ENCODE data around the gene SARS2. TPM values are rescaled to one million over a fixed set of nuclear protein-coding genes. Genes with fewer than 3 reads are reported as not detected.

Gene SARS2
- total RNA-seq, 1 experiment from 2014 or later: 26.7 TPM

GRCh38 chr19:38922482-38922881, 8.1 kb downstream of the SARS2 start:
- no peak overlapping the region for H3K4me2 ChIP-seq (ENCODE audit: low read length)
- ChIA-PET CTCF (no interaction called here), POLR2A (ENCODE audit: unreplicated experiment) (no interaction called here)
- H3K9me2 ChIP-seq (replicated peaks; ENCODE audit: low read length): no peaks in the 10 kb centered on the region
- intact Hi-C loops (cut with micrococcal nuclease): no loop called here
- no peak overlapping the region for H3K27ac ChIP-seq (ENCODE audit: low read length)
- H4K20me1 ChIP-seq (ENCODE audit: low read length): no peaks in the 10 kb centered on the region
- no peak for DNase-seq
- TF ChIP-seq CTCF (conservative IDR thresholded peaks at IDR 0.05; ENCODE audit: low read depth, low read length): no peak
- no peak for TF ChIP-seq EZH2phosphoT487 (IDR thresholded peaks at IDR 0.05; ENCODE audit: borderline replicate concordance, low read length)
- no peak for TF ChIP-seq EZH2 (IDR thresholded peaks at IDR 0.05; ENCODE audit: low read length, unreplicated experiment)
- H3K9me3 ChIP-seq (ENCODE audit: low read length): no peaks in the 10 kb centered on the region
- H3K4me1 ChIP-seq (ENCODE audit: insufficient read depth, low read length): no peaks in the 10 kb centered on the region
- H3K27me3 ChIP-seq (ENCODE audit: low read length): no peaks in the 10 kb centered on the region
- no peaks in the 10 kb centered on the region for H3K36me3 ChIP-seq (ENCODE audit: low read depth, low read length)
- H3K4me3 ChIP-seq (ENCODE audit: low read length): no peak overlapping the region
- BruUV-seq (replicated peaks): no TSS peak
- no peaks in the 10 kb centered on the region for H3K79me2 ChIP-seq (ENCODE audit: low read length)
- H3F3A ChIP-seq (ENCODE audit: low read length, unreplicated experiment): no peaks in the 10 kb centered on the region
- no peak overlapping the region for H2AFZ ChIP-seq (ENCODE audit: low read length)
- no peak overlapping the region for H3K9ac ChIP-seq (ENCODE audit: low read length)
- no peak for ATAC-seq

- no peaks in the 10 kb centered on the region for H3K9me2 ChIP-seq (replicated peaks; ENCODE audit: low read length)
- H3K79me2 ChIP-seq (ENCODE audit: low read length): no peaks in the 10 kb centered on the region
- H3K4me1 ChIP-seq (ENCODE audit: insufficient read depth, low read length): no peaks in the 10 kb centered on the region
- H3K27me3 ChIP-seq (ENCODE audit: low read length): no peaks in the 10 kb centered on the region
- no peak overlapping the region for H2AFZ ChIP-seq (ENCODE audit: low read length)
- CTCF ChIA-PET: no interaction called here
- H3K36me3 ChIP-seq (ENCODE audit: low read depth, low read length): no peaks in the 10 kb centered on the region
- ATAC-seq (no peak), DNase-seq (no peak)
- no peaks in the 10 kb centered on the region for H3F3A ChIP-seq (ENCODE audit: low read length, unreplicated experiment)
- TF ChIP-seq CTCF (conservative IDR thresholded peaks at IDR 0.05; ENCODE audit: low read depth, low read length) (no peak), EZH2 (IDR thresholded peaks at IDR 0.05; ENCODE audit: low read length, unreplicated experiment) (no peak), EZH2phosphoT487 (IDR thresholded peaks at IDR 0.05; ENCODE audit: borderline replicate concordance, low read length) (no peak)
- intact Hi-C loops (cut with micrococcal nuclease): no loop called here
- no peaks in the 10 kb centered on the region for H3K9me3 ChIP-seq (ENCODE audit: low read length)
- POLR2A ChIA-PET (ENCODE audit: unreplicated experiment): no interaction called here
- H3K9ac ChIP-seq (ENCODE audit: low read length): no peak overlapping the region
- H4K20me1 ChIP-seq (ENCODE audit: low read length): no peaks in the 10 kb centered on the region
- BruUV-seq (replicated peaks): no TSS peak
- H3K4me3 ChIP-seq (ENCODE audit: low read length): no peak overlapping the region
- no peak overlapping the region for H3K27ac ChIP-seq (ENCODE audit: low read length)
- no peak overlapping the region for H3K4me2 ChIP-seq (ENCODE audit: low read length)
Measured at GRCh38 chr19:38921420-38922274, 8.9 kb downstream of the SARS2 start.

All from PC-3 (cell line).